Measurements from ENCODE around the gene LGALS16.
"Not testable (repeated sequence)": the region's sequence is repeated elsewhere in the genome, so short reads cannot be mapped to it uniquely, and the experiment has no call there.

The LGALS16 gene

DNA sequence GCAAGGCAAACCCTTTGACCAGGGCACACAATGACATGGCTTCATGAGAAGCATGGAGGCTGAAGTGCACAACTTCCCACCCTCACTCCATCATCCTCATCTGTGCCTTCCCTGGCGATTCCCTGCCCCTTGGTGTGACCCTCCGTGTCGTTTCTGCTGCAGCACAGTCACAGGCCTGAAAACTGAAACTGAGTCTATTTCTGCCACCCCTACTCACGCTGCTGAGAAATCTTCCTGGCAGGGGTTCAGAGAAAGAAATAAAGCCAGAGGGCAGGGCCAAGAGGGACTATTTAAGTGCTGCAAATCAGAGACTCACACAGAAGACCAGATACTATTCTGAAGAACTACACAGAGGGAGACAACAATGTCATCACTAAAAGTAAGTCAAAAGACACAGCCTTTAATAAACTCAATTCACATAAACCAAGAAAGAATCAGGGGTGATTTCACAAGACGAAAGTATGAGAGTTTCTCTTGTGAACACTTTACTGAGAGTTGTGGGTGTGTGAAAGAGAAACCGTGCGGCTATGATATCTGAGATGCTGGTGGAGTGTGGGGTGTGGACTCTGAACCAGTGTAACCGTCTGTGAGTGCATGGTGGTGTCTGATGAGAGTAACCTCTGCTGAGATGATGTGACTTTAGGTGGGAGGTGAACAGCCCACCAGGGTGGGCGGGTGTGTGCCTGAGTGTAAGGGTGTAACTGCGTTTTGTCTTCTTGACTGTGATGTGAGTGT lies 23.5 kb downstream of the LGALS16 start:
- no peak for FAIRE-seq

GRCh38 chr19:39679791-39680168 lies 24.1 kb downstream of the LGALS16 start:
- no peak for FAIRE-seq

GRCh38 chr19:39680593-39680992 lies 24.9 kb downstream of the LGALS16 start:
- no peak for FAIRE-seq

DNA sequence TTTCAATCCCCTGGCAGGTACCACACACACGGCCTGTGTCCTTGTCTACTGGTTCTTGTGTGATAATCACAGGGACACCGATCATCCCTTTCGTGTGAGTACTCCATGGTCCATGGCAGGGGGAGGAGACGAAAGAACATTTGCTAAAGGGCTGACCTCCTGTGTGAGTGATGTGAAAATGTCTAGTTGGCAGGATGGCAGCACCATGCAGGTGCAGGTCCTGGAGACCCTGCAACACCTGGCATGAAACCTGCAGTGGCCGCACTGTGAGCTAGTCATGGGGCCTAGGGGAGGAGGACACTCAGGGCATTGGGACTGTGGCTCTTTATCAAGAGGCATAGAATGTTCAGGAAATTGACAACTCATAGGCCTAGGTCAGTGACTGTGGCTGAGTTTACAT lies 25.7 kb downstream of the LGALS16 start:
- no peak for FAIRE-seq

GRCh38 chr19:39684267-39684666 lies 28.6 kb downstream of the LGALS16 start:
- FAIRE-seq = no peak

- FAIRE-seq = no peak
Measured at GRCh38 chr19:39686739-39687138, 31.0 kb downstream of the LGALS16 start.

DNA sequence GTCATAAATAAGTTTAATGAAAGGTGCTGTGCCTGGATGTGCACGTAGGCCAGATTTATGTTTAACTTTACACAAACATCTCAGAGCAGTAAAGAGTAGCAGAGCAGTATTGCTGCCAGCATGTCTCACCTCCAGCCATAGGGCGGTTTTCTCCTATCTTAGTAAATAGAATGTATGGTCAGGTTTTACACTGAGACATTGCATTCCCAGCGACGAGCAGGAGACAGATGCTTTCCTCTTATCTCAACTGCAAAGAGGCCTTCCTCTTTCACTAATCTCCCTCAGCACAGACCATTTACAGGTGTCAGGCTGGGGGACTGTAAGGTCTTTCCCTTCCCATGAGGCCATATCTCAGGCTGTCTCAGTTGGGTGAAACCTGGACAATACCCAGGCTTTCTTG lies 32.9 kb downstream of the LGALS16 start:
- FAIRE-seq = not testable (repeated sequence)

DNA sequence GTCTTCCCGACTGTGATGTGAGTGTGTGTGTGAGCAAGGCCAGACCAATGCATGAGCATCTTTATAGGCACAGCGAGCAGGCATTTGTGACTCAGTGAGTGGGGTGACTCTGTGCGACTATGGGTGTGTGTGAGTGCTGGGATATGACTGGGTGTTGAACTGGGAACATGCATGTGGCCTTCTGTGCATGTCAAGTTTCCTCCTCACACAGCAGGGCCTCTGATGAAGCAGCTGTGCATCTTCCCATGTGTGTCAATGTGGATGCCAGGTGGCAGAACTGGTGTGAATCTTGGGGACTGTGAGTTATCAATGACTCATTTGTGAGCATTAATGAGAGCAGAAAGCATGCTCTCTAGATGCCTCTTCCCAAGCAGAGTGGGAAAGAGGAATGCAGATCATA lies 36.5 kb downstream of the LGALS16 start:
- no peak for FAIRE-seq

DNA sequence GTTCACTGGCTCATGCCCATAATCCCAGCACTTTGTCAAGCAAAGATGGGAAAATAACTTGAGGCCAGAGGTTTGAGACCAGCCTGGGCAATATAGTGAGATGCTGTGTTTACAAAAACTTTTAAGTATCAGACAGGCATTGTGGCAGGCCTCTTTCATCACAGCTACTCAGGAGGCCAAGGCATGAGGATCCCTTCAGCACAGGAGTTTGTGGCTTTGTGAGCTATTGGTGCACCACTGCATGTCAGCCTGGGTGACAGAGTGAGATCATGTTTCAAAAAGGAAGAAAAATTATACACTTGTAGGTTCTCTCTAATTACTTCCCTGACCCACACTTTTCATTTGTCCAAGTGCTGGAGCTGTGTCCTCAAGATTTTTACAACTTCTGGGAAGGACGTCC lies 37.1 kb downstream of the LGALS16 start:
- no peak for FAIRE-seq

- FAIRE-seq = no peak
Measured at GRCh38 chr19:39695759-39696158, 40.0 kb downstream of the LGALS16 start.

- no peak for FAIRE-seq
Measured at GRCh38 chr19:39696387-39696786, 40.7 kb downstream of the LGALS16 start.

DNA sequence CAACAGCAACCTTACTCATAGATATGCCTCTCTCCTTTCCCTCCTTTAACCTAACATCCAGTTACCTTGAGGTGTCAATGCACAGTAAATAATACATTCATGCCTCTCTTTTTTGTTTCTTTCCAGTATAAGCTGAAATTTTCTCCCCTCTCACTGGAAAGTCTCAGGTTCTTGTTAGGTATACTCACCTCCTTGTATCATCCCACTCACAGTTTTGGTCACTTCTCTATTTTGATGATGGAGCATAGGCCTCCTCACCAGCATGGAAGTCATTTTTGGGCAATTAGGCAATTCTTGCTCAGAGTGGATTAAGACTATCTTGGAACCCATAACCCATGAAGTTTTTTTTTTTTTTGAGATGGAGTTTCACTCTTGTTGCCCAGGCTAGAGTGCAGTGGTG lies 42.8 kb downstream of the LGALS16 start:
- no peak for FAIRE-seq

DNA sequence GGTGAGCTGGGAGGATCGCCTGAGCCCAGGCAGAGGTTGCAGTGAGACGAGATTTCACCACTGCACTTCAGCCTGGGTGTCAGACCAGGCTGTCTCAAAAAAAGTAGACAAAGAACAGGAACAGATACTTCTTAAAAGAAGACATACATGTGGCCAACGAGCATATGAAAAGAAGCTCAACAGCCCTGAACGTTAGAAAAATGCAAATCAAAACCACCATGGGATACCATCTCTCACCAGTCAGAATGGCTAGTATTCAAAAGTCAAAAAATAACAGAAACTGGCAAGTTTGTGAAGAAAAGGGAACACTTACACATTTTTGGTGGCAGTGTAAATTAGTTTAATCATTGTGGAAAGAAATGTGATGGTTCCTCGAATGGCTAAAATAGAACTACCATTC lies 45.6 kb downstream of the LGALS16 start:
- FAIRE-seq = no peak

- FAIRE-seq = no peak
Measured at GRCh38 chr19:39704181-39705044, 48.7 kb downstream of the LGALS16 start, which contains the start of gene LGALS14. LGALS14 (plus strand) TSS chr19:39704481; CDS start chr19:39704529, 48 bp downstream.

GRCh38 chr19:39705578-39706188 lies 50.0 kb downstream of the LGALS16 start:
- FAIRE-seq = no peak

DNA sequence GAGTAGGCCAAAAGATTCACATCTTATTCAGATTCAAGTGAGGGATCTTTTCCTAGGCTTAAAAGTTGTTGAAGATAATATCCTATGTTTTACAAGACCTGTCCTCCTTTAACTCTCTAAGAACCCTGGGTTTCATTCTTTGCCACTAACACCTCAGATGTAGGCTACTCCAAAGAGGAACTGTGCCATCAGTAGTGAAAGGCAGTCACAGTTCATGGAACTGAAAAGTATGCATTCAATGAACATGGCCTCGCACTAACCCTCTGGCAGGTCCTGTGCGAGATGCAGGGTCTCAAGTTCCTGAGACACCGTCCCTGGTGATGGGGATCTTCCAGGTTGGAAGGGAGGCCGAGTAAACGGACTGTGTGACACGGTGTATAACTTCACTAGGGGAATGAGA lies 52.9 kb downstream of the LGALS16 start:
- FAIRE-seq = no peak

- FAIRE-seq = no peak
Measured at GRCh38 chr19:39709026-39709872, 53.5 kb downstream of the LGALS16 start.

Measured in colon (tissue), 2 donors.